OCI-LY3 (cell line): ENCODE data around the gene PALLD.

Source experiments
- EZH2phosphoT487 ChIP-seq: fragments of 200-600 bp; shearing (Covaris generic); IDR thresholded peaks from 2 replicates; pipeline ENCODE4 v1.6.1; 2018; ENCODE audit warnings: antibody characterized with exemption, mixed run types, low read depth
- TF ChIP-seq, protein P1 (sequence below): fragments of 200-600, 300-600 bp; sonication (generic); IDR thresholded peaks from 2 replicates; pipeline ENCODE4 v1.5.1; 2014; ENCODE audit warnings: antibody characterized with exemption, low read length, low read depth

DNA sequence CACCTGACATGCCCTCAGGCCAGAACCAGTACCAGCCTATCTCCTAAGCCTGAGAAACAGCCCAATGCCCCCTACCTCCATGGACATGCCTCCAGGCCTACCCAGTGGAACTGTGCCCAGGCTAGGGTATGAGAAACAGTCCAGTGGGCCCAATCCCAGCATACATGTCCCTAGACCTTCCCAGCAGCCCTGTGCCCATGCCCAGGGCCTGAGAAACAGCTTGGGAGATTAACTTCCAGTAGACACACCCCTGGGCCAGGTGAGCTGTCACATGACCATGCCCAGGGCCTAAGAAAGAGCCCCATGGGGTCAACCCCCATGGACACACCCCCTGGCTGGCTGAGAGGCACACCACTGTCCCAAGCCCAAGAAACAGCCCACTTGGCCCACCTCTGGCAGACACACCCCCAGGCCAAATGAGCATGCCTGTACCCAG is 434.4 kb downstream of the PALLD start:
- TF ChIP-seq, protein P1, sequence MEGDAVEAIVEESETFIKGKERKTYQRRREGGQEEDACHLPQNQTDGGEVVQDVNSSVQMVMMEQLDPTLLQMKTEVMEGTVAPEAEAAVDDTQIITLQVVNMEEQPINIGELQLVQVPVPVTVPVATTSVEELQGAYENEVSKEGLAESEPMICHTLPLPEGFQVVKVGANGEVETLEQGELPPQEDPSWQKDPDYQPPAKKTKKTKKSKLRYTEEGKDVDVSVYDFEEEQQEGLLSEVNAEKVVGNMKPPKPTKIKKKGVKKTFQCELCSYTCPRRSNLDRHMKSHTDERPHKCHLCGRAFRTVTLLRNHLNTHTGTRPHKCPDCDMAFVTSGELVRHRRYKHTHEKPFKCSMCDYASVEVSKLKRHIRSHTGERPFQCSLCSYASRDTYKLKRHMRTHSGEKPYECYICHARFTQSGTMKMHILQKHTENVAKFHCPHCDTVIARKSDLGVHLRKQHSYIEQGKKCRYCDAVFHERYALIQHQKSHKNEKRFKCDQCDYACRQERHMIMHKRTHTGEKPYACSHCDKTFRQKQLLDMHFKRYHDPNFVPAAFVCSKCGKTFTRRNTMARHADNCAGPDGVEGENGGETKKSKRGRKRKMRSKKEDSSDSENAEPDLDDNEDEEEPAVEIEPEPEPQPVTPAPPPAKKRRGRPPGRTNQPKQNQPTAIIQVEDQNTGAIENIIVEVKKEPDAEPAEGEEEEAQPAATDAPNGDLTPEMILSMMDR, result no peak
- TF ChIP-seq EZH2phosphoT487, result no peak
